Mesothelial cell of epicardium (in vitro differentiated cells): ENCODE results near the gene FNIP2. TPM values are rescaled to one million over a fixed set of nuclear protein-coding genes. Genes with fewer than 3 reads are reported as not detected.
A peak's percentile ranks its signal among the peaks of the same experiment; 100 is the strongest.

ENCODE experiments used
- DNase-seq, 2 experiments: peaks; one replicate each; pipeline ENCODE4 v3.0.0; 2021; ENCODE audit warnings: low spot score in 2 of 2; ENCODE audit not compliant: unreplicated experiment in 2 of 2
- H3K27ac Mint-ChIP-seq: 2 replicates; pipeline ENCODE4 v1.8.0; 2021; ENCODE audit warnings: mixed read lengths
- H3K27me3 Mint-ChIP-seq: 2 replicates; pipeline ENCODE4 v1.8.0; 2021; ENCODE audit warnings: low read depth, mixed read lengths
- H3K36me3 Mint-ChIP-seq: 2 replicates; pipeline ENCODE4 v1.8.0; 2021; ENCODE audit warnings: mixed read lengths
- H3K4me1 Mint-ChIP-seq: 2 replicates; pipeline ENCODE4 v1.8.0; 2021; ENCODE audit warnings: mixed read lengths
- H3K4me3 Mint-ChIP-seq: 2 replicates; pipeline ENCODE4 v1.8.0; 2021; ENCODE audit warnings: mild to moderate bottlenecking, moderate library complexity, mixed read lengths
- H3K9me3 Mint-ChIP-seq: 2 replicates; pipeline ENCODE4 v1.8.0; 2021; ENCODE audit warnings: mixed read lengths
- CTCF ChIP-seq: fragments of 200-600 bp; sonication (generic); IDR thresholded peaks from one replicate; pipeline ENCODE4 v1.5.0; 2021; ENCODE audit warnings: antibody characterized with exemption; ENCODE audit not compliant: unreplicated experiment
- total RNA-seq: library from RNA; stranded (reverse); gene quantifications from 3 replicates; pipeline ENCODE4 v1.2.1, GENCODE V29; 2021

FNIP2 gene
- total RNA-seq, 1 donor from 2014 or later, result 32.1 TPM

GRCh38 chr4:158812543-158812942, 43.7 kb downstream of the FNIP2 start:
- no peaks in the 10 kb centered on the region for H3K9me3 Mint-ChIP-seq
- H3K4me3 Mint-ChIP-seq, result no peak overlapping the region
- H3K36me3 Mint-ChIP-seq, result no peaks in the 10 kb centered on the region
- no peak for DNase-seq
- H3K27me3 Mint-ChIP-seq, result no peaks in the 10 kb centered on the region
- TF ChIP-seq CTCF, result no peak
- H3K27ac Mint-ChIP-seq, result no peak overlapping the region
- H3K4me1 Mint-ChIP-seq, result peaks cover 54% of the 10 kb centered on the region

GRCh38 chr4:158813113-158813512, 44.3 kb downstream of the FNIP2 start:
- Mint-ChIP-seq H3K27me3 (no peaks in the 10 kb centered on the region), H3K9me3 (no peaks in the 10 kb centered on the region), H3K27ac (no peak overlapping the region), H3K4me1 (peaks cover 50% of the 10 kb centered on the region), H3K36me3 (no peaks in the 10 kb centered on the region), H3K4me3 (no peak overlapping the region)
- no peak for DNase-seq
- TF ChIP-seq CTCF, result no peak

GRCh38 chr4:158814207-158814606, 45.4 kb downstream of the FNIP2 start:
- Mint-ChIP-seq H3K36me3 (no peaks in the 10 kb centered on the region), H3K4me3 (no peak overlapping the region), H3K27me3 (no peaks in the 10 kb centered on the region), H3K9me3 (no peaks in the 10 kb centered on the region), H3K4me1 (peaks cover 53% of the 10 kb centered on the region), H3K27ac (peak overlapping the region; percentile 68)
- TF ChIP-seq CTCF, result no peak
- no peak for DNase-seq

- H3K4me3 Mint-ChIP-seq, result no peak overlapping the region
- H3K27me3 Mint-ChIP-seq, result no peaks in the 10 kb centered on the region
- no peak for DNase-seq
- peak overlapping the region; percentile 68 for H3K27ac Mint-ChIP-seq
- H3K9me3 Mint-ChIP-seq, result no peaks in the 10 kb centered on the region
- H3K4me1 Mint-ChIP-seq, result peaks cover 53% of the 10 kb centered on the region
- H3K36me3 Mint-ChIP-seq, result no peaks in the 10 kb centered on the region
- no peak for TF ChIP-seq CTCF
Observed at GRCh38 chr4:158814636-158815330, 46.0 kb downstream of the FNIP2 start.

DNA sequence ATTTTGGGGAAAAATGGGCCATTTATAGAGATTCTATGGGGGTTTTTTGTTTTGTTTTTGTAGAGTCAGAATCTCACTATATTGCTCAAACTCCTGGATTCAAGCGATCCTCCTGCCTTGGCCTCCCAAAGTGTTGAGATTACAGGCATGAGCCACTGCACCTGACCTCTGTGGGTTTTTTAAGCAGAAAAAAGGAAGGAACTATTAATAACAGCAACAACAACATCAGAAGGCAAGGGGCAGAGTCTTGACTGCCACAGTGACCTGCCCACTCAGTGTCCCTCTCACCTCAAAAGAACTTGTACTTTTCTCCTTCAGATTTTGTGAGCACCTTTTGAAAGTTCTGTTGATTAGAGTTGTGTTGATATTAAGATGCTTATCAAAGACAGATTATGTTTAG, 48.1 kb downstream of the FNIP2 start:
- TF ChIP-seq CTCF, result no peak

More for the DNA sequence above, 48.1 kb downstream of the FNIP2 start:
- H3K4me1 Mint-ChIP-seq, result peaks cover 47% of the 10 kb centered on the region
- no peaks in the 10 kb centered on the region for H3K9me3 Mint-ChIP-seq
- DNase-seq, result no peak
- H3K36me3 Mint-ChIP-seq, result no peaks in the 10 kb centered on the region
- H3K4me3 Mint-ChIP-seq, result no peak overlapping the region
- H3K27ac Mint-ChIP-seq, result no peak overlapping the region
- H3K27me3 Mint-ChIP-seq, result no peaks in the 10 kb centered on the region
